Measurements from ENCODE around the gene CD55.

The CD55 gene

DNA sequence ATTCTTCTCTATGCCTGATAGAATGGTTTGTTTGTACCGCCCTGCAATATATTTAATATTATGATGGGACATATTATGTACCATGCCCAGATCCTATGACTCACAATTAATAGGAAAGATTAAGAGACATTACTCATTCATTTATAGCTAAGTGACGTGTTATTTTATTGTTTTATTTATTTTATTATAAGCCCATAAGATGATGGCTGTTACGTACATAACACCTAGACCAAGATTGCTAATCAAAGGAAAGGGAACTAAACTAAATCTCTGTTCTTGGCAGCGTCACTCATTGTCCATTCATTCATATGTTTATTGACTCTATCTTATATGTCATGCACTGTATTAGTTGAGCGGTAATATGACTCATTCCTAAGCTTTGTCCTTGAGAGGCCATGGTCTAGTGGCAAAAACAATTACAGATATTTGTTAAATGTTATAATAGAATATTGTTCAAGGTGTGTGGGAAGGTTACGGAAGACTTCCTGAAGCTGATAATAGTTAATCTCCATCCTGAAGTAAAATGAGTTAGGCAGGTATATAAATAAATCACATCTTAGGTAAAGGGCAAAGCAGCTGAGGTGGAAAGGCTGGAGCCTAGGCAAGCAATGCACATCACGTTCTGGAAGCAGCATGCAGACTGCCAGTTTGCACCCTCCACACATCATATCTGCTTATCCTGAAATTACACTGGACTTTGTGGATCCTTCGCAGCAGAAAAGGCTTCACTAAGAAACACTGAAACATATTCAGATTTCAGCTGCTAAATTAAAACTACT, 16.6 kb upstream of the CD55 start:
- no peak overlapping the region for H2AFZ ChIP-seq
- H3K36me3 ChIP-seq (ENCODE audit: control insufficient read depth, insufficient read depth, low read length): no peaks in the 10 kb centered on the region
- no peaks in the 10 kb centered on the region for H3K9me3 ChIP-seq (ENCODE audit: control insufficient read depth, low read length)
- H3K79me2 ChIP-seq: no peaks in the 10 kb centered on the region
- no peaks in the 10 kb centered on the region for H3K27me3 ChIP-seq (ENCODE audit: control insufficient read depth, insufficient read depth, low read length)
- H3K4me3 ChIP-seq (ENCODE audit: low read depth, low read length): no peak overlapping the region
- TF ChIP-seq, protein P1, sequence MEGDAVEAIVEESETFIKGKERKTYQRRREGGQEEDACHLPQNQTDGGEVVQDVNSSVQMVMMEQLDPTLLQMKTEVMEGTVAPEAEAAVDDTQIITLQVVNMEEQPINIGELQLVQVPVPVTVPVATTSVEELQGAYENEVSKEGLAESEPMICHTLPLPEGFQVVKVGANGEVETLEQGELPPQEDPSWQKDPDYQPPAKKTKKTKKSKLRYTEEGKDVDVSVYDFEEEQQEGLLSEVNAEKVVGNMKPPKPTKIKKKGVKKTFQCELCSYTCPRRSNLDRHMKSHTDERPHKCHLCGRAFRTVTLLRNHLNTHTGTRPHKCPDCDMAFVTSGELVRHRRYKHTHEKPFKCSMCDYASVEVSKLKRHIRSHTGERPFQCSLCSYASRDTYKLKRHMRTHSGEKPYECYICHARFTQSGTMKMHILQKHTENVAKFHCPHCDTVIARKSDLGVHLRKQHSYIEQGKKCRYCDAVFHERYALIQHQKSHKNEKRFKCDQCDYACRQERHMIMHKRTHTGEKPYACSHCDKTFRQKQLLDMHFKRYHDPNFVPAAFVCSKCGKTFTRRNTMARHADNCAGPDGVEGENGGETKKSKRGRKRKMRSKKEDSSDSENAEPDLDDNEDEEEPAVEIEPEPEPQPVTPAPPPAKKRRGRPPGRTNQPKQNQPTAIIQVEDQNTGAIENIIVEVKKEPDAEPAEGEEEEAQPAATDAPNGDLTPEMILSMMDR (IDR thresholded peaks at IDR 0.05): no peak
- H3K4me1 ChIP-seq: no peaks in the 10 kb centered on the region
- H3K4me2 ChIP-seq (ENCODE audit: low read length): no peak overlapping the region
- H3K9ac ChIP-seq: no peak overlapping the region
- H3K27ac ChIP-seq: no peak overlapping the region

DNA sequence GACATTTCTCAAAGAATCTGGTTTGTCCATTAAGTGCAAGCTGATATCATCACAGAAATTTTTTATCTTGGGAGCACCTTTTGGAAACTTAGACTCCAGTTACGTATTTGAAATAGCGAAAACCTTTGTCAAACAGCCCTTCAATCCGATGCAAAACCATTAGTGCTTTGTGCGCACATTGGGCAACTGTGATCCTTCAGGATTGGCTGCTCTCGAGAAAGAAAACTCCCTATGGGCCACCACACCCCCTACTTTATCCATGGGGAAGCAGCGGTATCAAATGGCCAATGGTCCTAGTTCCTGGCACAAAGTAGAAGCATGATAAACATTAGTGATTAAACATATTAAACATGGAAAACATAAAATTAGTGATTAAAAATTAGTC, 16.0 kb upstream of the CD55 start:
- H3K9me3 ChIP-seq (ENCODE audit: control insufficient read depth, low read length): no peaks in the 10 kb centered on the region
- H3K9ac ChIP-seq: no peak overlapping the region
- no peak overlapping the region for H2AFZ ChIP-seq
- H3K79me2 ChIP-seq: no peaks in the 10 kb centered on the region
- no peak overlapping the region for H3K27ac ChIP-seq
- no peaks in the 10 kb centered on the region for H3K4me1 ChIP-seq
- no peak overlapping the region for H3K4me2 ChIP-seq (ENCODE audit: low read length)
- no peak overlapping the region for H3K4me3 ChIP-seq (ENCODE audit: low read depth, low read length)
- TF ChIP-seq, protein P1 (IDR thresholded peaks at IDR 0.05): no peak
- no peaks in the 10 kb centered on the region for H3K27me3 ChIP-seq (ENCODE audit: control insufficient read depth, insufficient read depth, low read length)
- H3K36me3 ChIP-seq (ENCODE audit: control insufficient read depth, insufficient read depth, low read length): no peaks in the 10 kb centered on the region

DNA sequence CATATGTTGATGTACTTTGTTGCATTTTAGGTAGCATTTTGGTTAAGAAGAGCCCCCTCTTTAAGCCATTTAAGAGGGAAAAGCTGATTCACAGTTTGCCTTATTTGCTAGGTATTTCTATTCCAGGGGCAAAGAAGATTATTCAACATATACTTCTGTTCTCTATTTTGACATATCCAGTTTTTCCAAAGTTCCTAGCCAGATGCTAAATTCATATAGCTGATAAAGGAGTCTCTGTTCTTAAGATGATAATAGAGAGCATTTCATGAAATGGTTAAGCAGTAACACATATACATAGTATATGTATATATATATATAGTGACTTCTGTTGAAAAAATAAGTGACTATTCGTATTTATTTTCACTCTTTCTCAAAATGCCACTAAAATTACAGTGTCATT, 15.5 kb upstream of the CD55 start:
- Histone ChIP-seq H3K9me3 (ENCODE audit: control insufficient read depth, low read length) (no peaks in the 10 kb centered on the region), H3K4me2 (ENCODE audit: low read length) (no peak overlapping the region), H3K9ac (no peak overlapping the region), H3K79me2 (no peaks in the 10 kb centered on the region), H3K27me3 (ENCODE audit: control insufficient read depth, insufficient read depth, low read length) (no peaks in the 10 kb centered on the region), H3K4me1 (no peaks in the 10 kb centered on the region), H2AFZ (no peak overlapping the region), H3K4me3 (ENCODE audit: low read depth, low read length) (no peak overlapping the region), H3K27ac (no peak overlapping the region), H3K36me3 (ENCODE audit: control insufficient read depth, insufficient read depth, low read length) (no peaks in the 10 kb centered on the region)
- TF ChIP-seq, protein P1 (IDR thresholded peaks at IDR 0.05): no peak

DNA sequence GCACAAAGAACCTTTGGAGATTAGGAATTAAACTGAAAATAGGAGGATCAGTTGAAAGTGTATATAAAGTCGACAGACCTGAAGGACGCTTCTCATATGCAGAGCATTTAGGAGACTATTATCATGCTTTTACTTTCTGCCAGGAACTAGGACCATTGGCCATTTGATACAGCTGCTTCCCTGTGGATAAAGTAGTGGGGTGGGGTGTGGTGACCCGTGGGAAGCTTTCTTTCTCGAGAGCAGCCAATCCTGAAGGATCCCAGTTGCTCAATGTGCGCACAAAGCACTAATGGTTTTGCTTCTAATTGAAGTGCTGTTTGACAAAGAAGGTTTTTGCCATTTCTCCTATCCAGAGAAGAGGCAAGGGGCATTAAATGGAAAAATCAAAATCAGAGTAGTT, 14.9 kb upstream of the CD55 start:
- H3K4me3 ChIP-seq (ENCODE audit: low read depth, low read length): no peak overlapping the region
- no peak overlapping the region for H3K27ac ChIP-seq
- no peaks in the 10 kb centered on the region for H3K9me3 ChIP-seq (ENCODE audit: control insufficient read depth, low read length)
- no peaks in the 10 kb centered on the region for H3K27me3 ChIP-seq (ENCODE audit: control insufficient read depth, insufficient read depth, low read length)
- H3K36me3 ChIP-seq (ENCODE audit: control insufficient read depth, insufficient read depth, low read length): no peaks in the 10 kb centered on the region
- no peak overlapping the region for H2AFZ ChIP-seq
- no peaks in the 10 kb centered on the region for H3K79me2 ChIP-seq
- no peak overlapping the region for H3K4me2 ChIP-seq (ENCODE audit: low read length)
- H3K9ac ChIP-seq: no peak overlapping the region
- TF ChIP-seq, protein P1 (IDR thresholded peaks at IDR 0.05): no peak
- no peaks in the 10 kb centered on the region for H3K4me1 ChIP-seq

All from parathyroid adenoma (tissue), 2 donors.